Fibroblast of skin of left quadriceps (primary cell): ENCODE data around the gene CASKIN1.

ENCODE experiments used
- DNase-seq, 2 experiments: peaks; one replicate each; pipeline ENCODE4 v3.0.0-alpha.2; 2013; ENCODE audit warnings: low read depth in 2 of 2

Gene CASKIN1

GRCh38 chr16:2195322-2196161 lies 863 bp downstream of the CASKIN1 start:
- no peak for DNase-seq

- no peak for DNase-seq
These were observed 1.5 kb downstream of the CASKIN1 start for GRCh38 chr16:2194852-2195321.

GRCh38 chr16:2194166-2194834 lies 2.1 kb downstream of the CASKIN1 start:
- no peak for DNase-seq

GRCh38 chr16:2191446-2191706 lies 5.0 kb downstream of the CASKIN1 start:
- DNase-seq, result no peak

- no peak for DNase-seq
These were observed 5.6 kb downstream of the CASKIN1 start for GRCh38 chr16:2190659-2191445.

- no peak for DNase-seq
These were observed 6.3 kb downstream of the CASKIN1 start for GRCh38 chr16:2190002-2190658.

- no peak for DNase-seq
These were observed 7.0 kb downstream of the CASKIN1 start for GRCh38 chr16:2189252-2189893.

- no peak for DNase-seq
These were observed 8.0 kb downstream of the CASKIN1 start for GRCh38 chr16:2188395-2188794.

GRCh38 chr16:2187212-2187611 lies 9.2 kb downstream of the CASKIN1 start:
- no peak for DNase-seq

GRCh38 chr16:2186505-2186904 lies 9.9 kb downstream of the CASKIN1 start:
- no peak for DNase-seq

- no peak for DNase-seq
These were observed 10.3 kb downstream of the CASKIN1 start for GRCh38 chr16:2186064-2186463.

- DNase-seq, result no peak
These were observed 11.4 kb downstream of the CASKIN1 start for GRCh38 chr16:2184962-2185361.

- DNase-seq, result no peak
These were observed 12.1 kb downstream of the CASKIN1 start for GRCh38 chr16:2184346-2184745.

GRCh38 chr16:2183671-2184070 lies 12.7 kb downstream of the CASKIN1 start:
- DNase-seq, result no peak

- no peak for DNase-seq
These were observed 14.5 kb downstream of the CASKIN1 start for GRCh38 chr16:2181952-2182351.

GRCh38 chr16:2180962-2181923 lies 15.2 kb downstream of the CASKIN1 start:
- DNase-seq, result no peak

GRCh38 chr16:2180461-2180860 lies 15.9 kb downstream of the CASKIN1 start:
- DNase-seq, result no peak

- no peak for DNase-seq
These were observed 16.8 kb downstream of the CASKIN1 start for GRCh38 chr16:2179576-2179975.

GRCh38 chr16:2179107-2179501 lies 17.3 kb downstream of the CASKIN1 start:
- DNase-seq, result no peak

- no peak for DNase-seq
These were observed 17.9 kb downstream of the CASKIN1 start for GRCh38 chr16:2178321-2179106.
